ENCODE measurements around the gene IER5.

DNA sequence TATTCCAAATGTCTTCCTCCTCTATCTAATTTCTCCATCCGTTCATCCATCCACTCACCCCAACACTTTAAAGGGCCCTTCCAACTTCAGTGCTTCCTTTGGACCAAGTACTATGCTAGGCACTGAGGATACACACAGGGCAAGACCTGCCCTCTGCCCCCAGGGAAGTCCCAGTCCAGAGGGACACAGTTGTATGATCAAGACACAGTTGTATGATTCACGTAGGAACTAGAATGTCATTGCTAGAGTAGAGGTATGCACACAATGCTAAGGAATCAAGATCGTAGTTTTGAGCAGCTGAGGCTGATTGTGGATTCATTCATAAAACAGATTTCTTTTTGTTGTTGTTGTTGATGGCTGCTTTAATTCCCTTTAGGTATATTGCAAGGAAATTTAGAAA is 11.6 kb upstream of the IER5 start:
- TF ChIP-seq, protein P1, sequence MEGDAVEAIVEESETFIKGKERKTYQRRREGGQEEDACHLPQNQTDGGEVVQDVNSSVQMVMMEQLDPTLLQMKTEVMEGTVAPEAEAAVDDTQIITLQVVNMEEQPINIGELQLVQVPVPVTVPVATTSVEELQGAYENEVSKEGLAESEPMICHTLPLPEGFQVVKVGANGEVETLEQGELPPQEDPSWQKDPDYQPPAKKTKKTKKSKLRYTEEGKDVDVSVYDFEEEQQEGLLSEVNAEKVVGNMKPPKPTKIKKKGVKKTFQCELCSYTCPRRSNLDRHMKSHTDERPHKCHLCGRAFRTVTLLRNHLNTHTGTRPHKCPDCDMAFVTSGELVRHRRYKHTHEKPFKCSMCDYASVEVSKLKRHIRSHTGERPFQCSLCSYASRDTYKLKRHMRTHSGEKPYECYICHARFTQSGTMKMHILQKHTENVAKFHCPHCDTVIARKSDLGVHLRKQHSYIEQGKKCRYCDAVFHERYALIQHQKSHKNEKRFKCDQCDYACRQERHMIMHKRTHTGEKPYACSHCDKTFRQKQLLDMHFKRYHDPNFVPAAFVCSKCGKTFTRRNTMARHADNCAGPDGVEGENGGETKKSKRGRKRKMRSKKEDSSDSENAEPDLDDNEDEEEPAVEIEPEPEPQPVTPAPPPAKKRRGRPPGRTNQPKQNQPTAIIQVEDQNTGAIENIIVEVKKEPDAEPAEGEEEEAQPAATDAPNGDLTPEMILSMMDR (IDR thresholded peaks at IDR 0.05), result no peak
- TF ChIP-seq POLR2A (IDR thresholded peaks at IDR 0.05), result no peak
